Prostate gland (tissue), 2 donors: Measurements from ENCODE around the gene TCERG1.

Experiments used
- POLR2A ChIP-seq: fragments of 450-650 bp; IDR thresholded peaks from one replicate; pipeline ENCODE4 v1.6.1; 2016; ENCODE audit warnings: antibody characterized with exemption, mild to moderate bottlenecking
- POLR2AphosphoS5 ChIP-seq: sonication (generic); formaldehyde crosslinking; IDR thresholded peaks from one replicate; pipeline ENCODE4 v1.6.1; 2017; ENCODE audit warnings: antibody characterized with exemption
- TF ChIP-seq, protein P1 (sequence below), 4 experiments: fragments of 200-600 bp in 2 of 4; fragments of 450-650 bp in 2 of 4; sonication (generic) in 2 of 4; IDR thresholded peaks; 1 replicate in 3 of 4; 2 replicates in 1 of 4; pipeline ENCODE4 v1.5.1; 2016 to 2019; ENCODE audit warnings: antibody characterized with exemption in 4 of 4, mild to moderate bottlenecking in 2 of 4, moderate library complexity in 2 of 4

GRCh38 chr5:146499680-146500079, 52.5 kb downstream of the TCERG1 start:
- TF ChIP-seq, protein P1, sequence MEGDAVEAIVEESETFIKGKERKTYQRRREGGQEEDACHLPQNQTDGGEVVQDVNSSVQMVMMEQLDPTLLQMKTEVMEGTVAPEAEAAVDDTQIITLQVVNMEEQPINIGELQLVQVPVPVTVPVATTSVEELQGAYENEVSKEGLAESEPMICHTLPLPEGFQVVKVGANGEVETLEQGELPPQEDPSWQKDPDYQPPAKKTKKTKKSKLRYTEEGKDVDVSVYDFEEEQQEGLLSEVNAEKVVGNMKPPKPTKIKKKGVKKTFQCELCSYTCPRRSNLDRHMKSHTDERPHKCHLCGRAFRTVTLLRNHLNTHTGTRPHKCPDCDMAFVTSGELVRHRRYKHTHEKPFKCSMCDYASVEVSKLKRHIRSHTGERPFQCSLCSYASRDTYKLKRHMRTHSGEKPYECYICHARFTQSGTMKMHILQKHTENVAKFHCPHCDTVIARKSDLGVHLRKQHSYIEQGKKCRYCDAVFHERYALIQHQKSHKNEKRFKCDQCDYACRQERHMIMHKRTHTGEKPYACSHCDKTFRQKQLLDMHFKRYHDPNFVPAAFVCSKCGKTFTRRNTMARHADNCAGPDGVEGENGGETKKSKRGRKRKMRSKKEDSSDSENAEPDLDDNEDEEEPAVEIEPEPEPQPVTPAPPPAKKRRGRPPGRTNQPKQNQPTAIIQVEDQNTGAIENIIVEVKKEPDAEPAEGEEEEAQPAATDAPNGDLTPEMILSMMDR (IDR thresholded peaks at IDR 0.05), result no peak
- TF ChIP-seq POLR2AphosphoS5, result no peak
- no peak for TF ChIP-seq POLR2A
